NB4 (cell line): ENCODE results near the gene RFPL2.
"Not testable (repeated sequence)": the region's sequence is repeated elsewhere in the genome, so short reads cannot be mapped to it uniquely, and the experiment has no call there.

ENCODE experiments used
- CTCF ChIP-seq: IDR thresholded peaks from one replicate; pipeline ENCODE4 v1.5.1; 2012; ENCODE audit warnings: low read depth, low read length
- MAX ChIP-seq: IDR thresholded peaks from 2 replicates; pipeline ENCODE4 v1.6.1; 2011; ENCODE audit warnings: low read depth, low read length
- MYC ChIP-seq: IDR thresholded peaks from 2 replicates; pipeline ENCODE4 v1.6.1; 2011; ENCODE audit warnings: low read depth, low read length
- POLR2A ChIP-seq: IDR thresholded peaks from 2 replicates; pipeline ENCODE4 v1.6.1; 2011; ENCODE audit warnings: mild to moderate bottlenecking; ENCODE audit not compliant: insufficient read length; ENCODE audit errors: extremely low read depth

GRCh38 chr22:32150647-32151046, 54.2 kb downstream of the RFPL2 start:
- not testable (repeated sequence) for TF ChIP-seq POLR2A, CTCF, MAX, MYC
